GM12864 (cell line): Measurements from ENCODE around the gene C1orf122.

ENCODE experiments used
- DNase-seq: peaks from one replicate; pipeline ENCODE4 v3.0.0-alpha.2; 2011; ENCODE audit warnings: low read depth
- H3K4me3 ChIP-seq: 2 replicates; pipeline ENCODE4 v1.5.1; 2011; ENCODE audit warnings: mild to moderate bottlenecking, low read depth, low read length, control low read depth
- CTCF ChIP-seq: IDR thresholded peaks from 2 replicates; pipeline ENCODE4 v1.5.1; 2011; ENCODE audit warnings: low read depth, mild to moderate bottlenecking, moderate library complexity, low read length, control low read depth, inconsistent platforms; ENCODE audit errors: missing control alignments

The C1orf122 gene

GRCh38 chr1:37831809-37832208 lies 24.2 kb downstream of the C1orf122 start:
- DNase-seq, result no peak
- no peak for TF ChIP-seq CTCF
- no peak overlapping the region for H3K4me3 ChIP-seq

- DNase-seq, result no peak
- no peak overlapping the region for H3K4me3 ChIP-seq
- TF ChIP-seq CTCF, result no peak
These were observed 29.2 kb downstream of the C1orf122 start for GRCh38 chr1:37836788-37837187.

GRCh38 chr1:37839676-37840075 lies 32.1 kb downstream of the C1orf122 start:
- no peak overlapping the region for H3K4me3 ChIP-seq
- no peak for DNase-seq
- TF ChIP-seq CTCF, result no peak

- TF ChIP-seq CTCF, result no peak
- DNase-seq, result no peak
- H3K4me3 ChIP-seq, result no peak overlapping the region
These were observed 33.1 kb downstream of the C1orf122 start for GRCh38 chr1:37840711-37841110.

- DNase-seq, result no peak
- H3K4me3 ChIP-seq, result no peak overlapping the region
- no peak for TF ChIP-seq CTCF
These were observed 34.1 kb downstream of the C1orf122 start for GRCh38 chr1:37841652-37842051.

GRCh38 chr1:37844536-37844935 lies 36.9 kb downstream of the C1orf122 start:
- no peak for DNase-seq
- no peak for TF ChIP-seq CTCF
- H3K4me3 ChIP-seq, result no peak overlapping the region

- no peak overlapping the region for H3K4me3 ChIP-seq
- TF ChIP-seq CTCF, result no peak
- DNase-seq, result no peak
These were observed 37.6 kb downstream of the C1orf122 start for GRCh38 chr1:37845049-37845646.
